H1 (cell line): ENCODE measurements around the gene NBPF3. TPM values are rescaled to one million over a fixed set of nuclear protein-coding genes. Genes with fewer than 3 reads are reported as not detected.
"Not testable (repeated sequence)": the region's sequence is repeated elsewhere in the genome, so short reads cannot be mapped to it uniquely, and the experiment has no call there.

Experiments used
- CTCF ChIA-PET: fragments of 300-600 bp; sonication (Branson Sonifier 250); formaldehyde crosslinking; loops from one replicate; lab custom pipeline; 2021; ENCODE audit not compliant: partially characterized antibody; lab: Charles Lee
- POLR2A ChIA-PET: fragments of 300-600 bp; sonication (Branson Sonifier 250); formaldehyde crosslinking; loops from one replicate; lab custom pipeline; 2021; ENCODE audit warnings: inconsistent platforms; ENCODE audit not compliant: partially characterized antibody; lab: Charles Lee
- DNase-seq, 2 experiments: peaks; one replicate each; pipeline versions ENCODE4 v3.0.0 to v3.0.0-alpha.2; 2010 to 2022; ENCODE audit warnings: low spot score in 2 of 2, low read depth in 1 of 2, mixed read lengths in 1 of 2
- FAIRE-seq: peaks from 2 replicates; lab custom pipeline; 2011; peaks lifted over from hg19 to GRCh38; lab: Jason Lieb, UNC
- H2AFZ ChIP-seq: 2 replicates; pipeline ENCODE4 v1.8.1; 2012; ENCODE audit warnings: low read length, inconsistent platforms
- H2AK5ac ChIP-seq: 2 replicates; pipeline ENCODE4 v1.6.1; 2013; ENCODE audit warnings: low read depth, low read length
- H2BK120ac ChIP-seq: replicated peaks from 2 replicates; pipeline ENCODE3; 2013; ENCODE audit warnings: low read depth, low read length, inconsistent platforms
- H2BK12ac ChIP-seq: 2 replicates; pipeline ENCODE4 v1.6.1; 2013; ENCODE audit warnings: low read depth, low read length
- H2BK15ac ChIP-seq: 2 replicates; pipeline ENCODE4 v1.6.1; 2013; ENCODE audit warnings: low read length
- H2BK20ac ChIP-seq: 2 replicates; pipeline ENCODE4 v1.6.1; 2013; ENCODE audit warnings: low read length
- H2BK5ac ChIP-seq: 2 replicates; pipeline ENCODE4 v1.6.1; 2013; ENCODE audit warnings: low read depth, low read length
- H3K14ac ChIP-seq: 2 replicates; pipeline ENCODE4 v1.6.1; 2013; ENCODE audit warnings: inconsistent platforms; ENCODE audit not compliant: insufficient read length
- H3K18ac ChIP-seq: 2 replicates; pipeline ENCODE4 v1.6.1; 2013; ENCODE audit warnings: low read length; ENCODE audit errors: extremely low read depth
- H3K23ac ChIP-seq: 2 replicates; pipeline ENCODE4 v1.6.1; 2013; ENCODE audit warnings: inconsistent platforms; ENCODE audit not compliant: insufficient read length
- H3K23me2 ChIP-seq: 2 replicates; pipeline ENCODE4 v1.6.1; 2013; ENCODE audit warnings: low read depth, low read length
- H3K27ac ChIP-seq: 2 replicates; pipeline ENCODE4 v1.6.1; 2011; ENCODE audit warnings: low read depth, low read length, inconsistent platforms
- H3K27me3 ChIP-seq, 4 experiments: replicated peaks in 1 of 4; 1 replicate in 1 of 4; 2 replicates in 3 of 4; pipeline versions ENCODE4 v1.6.1 to v1.8.1; 2011 to 2013; ENCODE audit warnings: low read length in 3 of 4, mild to moderate bottlenecking in 3 of 4, inconsistent platforms in 2 of 4, mixed read lengths in 2 of 4, moderate library complexity in 1 of 4; ENCODE audit not compliant: control insufficient read depth in 3 of 4, insufficient read depth in 3 of 4; ENCODE audit errors: extremely low read depth in 1 of 4
- H3K36me3 ChIP-seq, 4 experiments: 2 replicates each; pipeline versions ENCODE4 v1.6.1 to v1.8.1; 2011 to 2013; ENCODE audit warnings: mild to moderate bottlenecking in 4 of 4, low read length in 3 of 4, moderate library complexity in 2 of 4, control low read depth in 1 of 4, inconsistent platforms in 1 of 4; ENCODE audit not compliant: insufficient read depth in 4 of 4, control insufficient read depth in 2 of 4
- H3K4ac ChIP-seq: replicated peaks from 2 replicates; pipeline ENCODE3; 2013; ENCODE audit warnings: low read length, low read depth, mixed read lengths, inconsistent platforms; ENCODE audit not compliant: insufficient read length
- H3K4me1 ChIP-seq, 4 experiments: replicated peaks in 1 of 4; 1 replicate in 1 of 4; 2 replicates in 3 of 4; pipeline versions ENCODE4 v1.6.1 to v1.8.1; 2011 to 2013; ENCODE audit warnings: low read length in 3 of 4, inconsistent platforms in 2 of 4, mixed read lengths in 1 of 4; ENCODE audit not compliant: insufficient read depth in 4 of 4, control insufficient read depth in 3 of 4
- H3K4me2 ChIP-seq, 2 experiments: 2 replicates each; pipeline versions ENCODE4 v1.6.1 to v1.8.1; 2011 to 2013; ENCODE audit warnings: low read depth in 2 of 2, low read length in 2 of 2, control low read depth in 1 of 2, inconsistent platforms in 1 of 2, mild to moderate bottlenecking in 1 of 2; ENCODE audit not compliant: insufficient read depth in 1 of 2
- H3K4me3 ChIP-seq, 4 experiments: fragments of 200-600, 300-600 bp in 1 of 4; sonication (generic), shearing (Covaris generic), sonication (Bioruptor Twin) in 1 of 4; 2 replicates each; pipeline versions ENCODE4 v1.5.1 to v1.8.1; 2011 to 2016; ENCODE audit warnings: low read length in 4 of 4, low read depth in 3 of 4, control low read depth in 2 of 4, inconsistent platforms in 2 of 4, mild to moderate bottlenecking in 2 of 4, mixed read lengths in 1 of 4, moderate library complexity in 1 of 4; ENCODE audit not compliant: insufficient read depth in 2 of 4; ENCODE audit errors: extremely low read depth in 1 of 4
- H3K56ac ChIP-seq: replicated peaks from 2 replicates; pipeline ENCODE3; 2013; ENCODE audit warnings: low read depth, mild to moderate bottlenecking, mixed read lengths, low read length, inconsistent platforms; ENCODE audit not compliant: insufficient read length
- H3K79me1 ChIP-seq: 2 replicates; pipeline ENCODE4 v1.6.1; 2013; ENCODE audit warnings: low read depth, low read length, control low read depth
- H3K79me2 ChIP-seq, 2 experiments: 2 replicates each; pipeline versions ENCODE4 v1.6.1 to v1.8.1; 2012 to 2013; ENCODE audit warnings: low read length in 2 of 2, mild to moderate bottlenecking in 2 of 2, inconsistent platforms in 1 of 2; ENCODE audit not compliant: insufficient read depth in 2 of 2, control insufficient read depth in 1 of 2
- H3K9ac ChIP-seq, 4 experiments: replicated peaks in 1 of 4; 1 replicate in 1 of 4; 2 replicates in 3 of 4; pipeline versions ENCODE4 v1.6.1 to v1.8.1; 2011 to 2013; ENCODE audit warnings: low read depth in 3 of 4, low read length in 3 of 4, control low read depth in 2 of 4, mild to moderate bottlenecking in 2 of 4, moderate library complexity in 2 of 4, inconsistent platforms in 1 of 4; ENCODE audit errors: extremely low read depth in 1 of 4
- H3K9me3 ChIP-seq, 2 experiments: 2 replicates each; pipeline versions ENCODE4 v1.6.1 to v1.8.1; 2012 to 2013; ENCODE audit warnings: mild to moderate bottlenecking in 2 of 2, moderate library complexity in 2 of 2, control low read depth in 1 of 2, inconsistent platforms in 1 of 2, low read depth in 1 of 2, low read length in 1 of 2, mixed read lengths in 1 of 2; ENCODE audit not compliant: insufficient read depth in 2 of 2
- H4K20me1 ChIP-seq, 2 experiments: replicated peaks in 1 of 2; 2 replicates each; pipeline versions ENCODE3 to v1.8.1; 2011 to 2013; ENCODE audit warnings: inconsistent platforms in 2 of 2, low read length in 2 of 2, mild to moderate bottlenecking in 1 of 2; ENCODE audit not compliant: insufficient read depth in 2 of 2, control insufficient read depth in 1 of 2
- H4K5ac ChIP-seq: 2 replicates; pipeline ENCODE4 v1.6.1; 2013; ENCODE audit warnings: low read length, low read depth, mixed read lengths, inconsistent platforms; ENCODE audit not compliant: insufficient read length
- H4K8ac ChIP-seq: 2 replicates; pipeline ENCODE4 v1.8.0; 2013; ENCODE audit warnings: mild to moderate bottlenecking, moderate library complexity, low read length, inconsistent platforms; ENCODE audit not compliant: insufficient read depth; ENCODE audit errors: extremely low read depth
- H4K91ac ChIP-seq: replicated peaks from 2 replicates; pipeline ENCODE3; 2013; ENCODE audit warnings: low read length, mixed read lengths, inconsistent platforms; ENCODE audit not compliant: insufficient read length
- WGBS, 2 experiments: shearing (Covaris generic) in 1 of 2; methylation state at CpG; one replicate each; pipeline versions ENCODE4 v1.1.6 to v1.1.7; 2013 to 2015; ENCODE audit warnings: low lambda C conversion rate in 2 of 2, mixed read lengths in 2 of 2, inconsistent platforms in 1 of 2, low coverage in 1 of 2, missing lambda C conversion rate in 1 of 2; ENCODE audit not compliant: insufficient replicate concordance in 2 of 2, insufficient coverage in 1 of 2, insufficient read length in 1 of 2; ENCODE audit errors: extremely low coverage in 1 of 2, missing lambda C conversion rate in 1 of 2; 5-methylcytosine and 5-hydroxymethylcytosine counted together
- polyA plus RNA-seq, 7 experiments: library from polyadenylated mRNA; depleted of rRNA in 3 of 7; stranded (reverse) in 5 of 7; unstranded in 2 of 7; fragments of >200 nt in 5 of 7; fragments of 200-250 nt in 2 of 7; gene quantifications; 1 replicate in 5 of 7; 2 replicates in 1 of 7; 4 replicates in 1 of 7; pipeline versions ENCODE4 v1.2.1 to v1.2.3, GENCODE V29; 2011 to 2013; ENCODE audit warnings: missing spikeins in 2 of 7, mixed read lengths in 2 of 7
- total RNA-seq: library from RNA; stranded (reverse); fragmentation: NEBNext Ultra II Directional; extraction: Animal tissue kit (Norgen Biotek cat#: 25700); gene quantifications from 2 replicates; pipeline ENCODE4 v1.2.1, GENCODE V29; 2021

The NBPF3 gene
- total and polyA plus RNA-seq, 2 of the 8 experiments (the other 6 are each of a cell fraction or from before 2014, with no cell fraction given): 3.8 to 4.3 TPM

DNA sequence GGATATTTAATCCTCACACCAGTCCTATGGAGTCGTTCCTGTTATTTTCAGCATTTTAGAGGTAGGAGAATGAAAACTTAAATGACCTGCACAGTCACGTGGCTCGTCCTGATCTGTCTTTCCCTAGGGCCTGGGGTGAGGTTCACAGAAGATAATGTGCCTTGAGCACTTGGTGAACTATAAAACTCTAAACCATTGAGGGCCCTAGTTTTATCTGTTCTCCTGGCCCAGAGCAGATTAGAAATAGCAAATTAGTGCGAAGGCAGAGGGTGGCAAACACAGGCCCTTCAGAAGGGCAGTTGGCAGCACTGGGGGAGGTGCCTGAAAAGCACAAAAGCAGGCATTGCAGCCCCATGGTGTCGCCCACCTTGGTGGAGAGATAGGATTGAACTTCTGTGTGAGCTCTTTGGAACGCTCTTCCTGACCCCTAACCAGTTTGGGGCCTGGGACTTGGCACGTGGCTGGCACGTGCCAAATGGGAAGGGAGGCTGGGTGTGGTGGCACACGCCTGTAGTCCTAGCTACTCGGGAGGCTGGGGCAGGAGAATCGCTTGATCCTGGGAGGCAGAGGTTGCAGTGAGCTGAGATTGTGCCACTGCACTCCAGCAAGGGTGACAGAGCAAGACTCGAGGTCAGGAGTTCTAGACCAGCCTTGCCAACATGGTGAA lies 1.2 kb upstream of the NBPF3 start:
- not testable (repeated sequence) for H3K27ac ChIP-seq, H3K56ac ChIP-seq, H2BK15ac ChIP-seq, H4K5ac ChIP-seq, H4K20me1 ChIP-seq, H2BK5ac ChIP-seq, H3K4me3 ChIP-seq, H3K18ac ChIP-seq, H3K14ac ChIP-seq, H2BK120ac ChIP-seq, H3K79me2 ChIP-seq, H3K79me1 ChIP-seq, H3K9me3 ChIP-seq, H3K4ac ChIP-seq, H2AK5ac ChIP-seq, H2BK12ac ChIP-seq, H4K91ac ChIP-seq, H4K8ac ChIP-seq, H3K9ac ChIP-seq, DNase-seq, H3K23ac ChIP-seq, H2AFZ ChIP-seq, H3K4me1 ChIP-seq, H2BK20ac ChIP-seq, FAIRE-seq, H3K36me3 ChIP-seq
- ChIA-PET POLR2A (interaction anchor here (0.6 kb wide), 1 partner anchor 886 kb away, joined by 3 read pairs; no protein-coding TSS in a partner anchor), CTCF (interaction anchor here (1.2 to 2.3 kb wide), 5 partner anchors 52 to 222 kb away, joined by 3 to 6 read pairs (median 3); no protein-coding TSS in a partner anchor)
- WGBS, 2 experiments: 93% methylated on average over 12 of the region's 12 CpGs; no CpG with 5 or more reads in 1 of the 2 experiments
- Histone ChIP-seq H3K27me3 (peaks cover 0 to 30% (median 17%) of the 10 kb centered on the region in 4 experiments; a peak in 6 of 7 replicates), H3K23me2 (peaks cover 10% of the 10 kb centered on the region; the same call in 1 of the 2 replicates), H3K4me2 (peak overlapping the region in 1 of 2 experiments; percentile 67; a peak in 1 of 4 replicates)
